RWPE2 (cell line): ENCODE measurements around the gene EDIL3.

Source experiments
- ATAC-seq: fragments of 200-7000 bp; cut with Tn5 transposase; 3 replicates; pipeline ENCODE4 v1.9.1; 2021; ENCODE audit warnings: low read depth
- DNase-seq: peaks from one replicate; pipeline ENCODE4 v3.0.0-alpha.2; 2020; ENCODE audit warnings: low spot score
- H3K27ac ChIP-seq: fragments of 450-650 bp; 2 replicates; pipeline ENCODE4 v1.5.1; 2017; ENCODE audit warnings: mild to moderate bottlenecking; ENCODE audit not compliant: poor library complexity, severe bottlenecking
- H3K27me3 ChIP-seq: fragments of 250-450 bp; sonication (Bioruptor Pico); 2 replicates; pipeline ENCODE4 v1.5.1; 2021; ENCODE audit warnings: mild to moderate bottlenecking, moderate library complexity; ENCODE audit not compliant: insufficient read depth, poor library complexity, severe bottlenecking
- H3K36me3 ChIP-seq: fragments of 250-450 bp; sonication (Bioruptor Pico); 2 replicates; pipeline ENCODE4 v1.5.1; 2020; ENCODE audit warnings: low read depth, mild to moderate bottlenecking, moderate library complexity
- H3K4me1 ChIP-seq: fragments of 250-450 bp; sonication (Bioruptor Pico); 2 replicates; pipeline ENCODE4 v1.5.1; 2021; ENCODE audit warnings: mild to moderate bottlenecking, moderate library complexity; ENCODE audit not compliant: insufficient read depth, poor library complexity, severe bottlenecking
- H3K4me3 ChIP-seq: fragments of 250-450 bp; sonication (Bioruptor Pico); 2 replicates; pipeline ENCODE4 v1.5.1; 2021; ENCODE audit warnings: mild to moderate bottlenecking, moderate library complexity; ENCODE audit not compliant: severe bottlenecking
- H3K9me3 ChIP-seq: fragments of 250-450 bp; sonication (Bioruptor Pico); 2 replicates; pipeline ENCODE4 v1.5.1; 2021; ENCODE audit warnings: mild to moderate bottlenecking, moderate library complexity; ENCODE audit not compliant: severe bottlenecking
- CTCF ChIP-seq: fragments of 450-650 bp; IDR thresholded peaks from one replicate; pipeline ENCODE4 v1.5.1; 2017; ENCODE audit warnings: mild to moderate bottlenecking, moderate library complexity; ENCODE audit not compliant: poor library complexity, severe bottlenecking

EDIL3 gene

GRCh38 chr5:83895860-83896259 is 488.8 kb downstream of the EDIL3 start:
- no peak for TF ChIP-seq CTCF
- H3K4me1 ChIP-seq, result no peaks in the 10 kb centered on the region
- no peaks in the 10 kb centered on the region for H3K36me3 ChIP-seq
- H3K9me3 ChIP-seq, result no peaks in the 10 kb centered on the region
- DNase-seq (no peak), ATAC-seq (peak; percentile 27; the same call in 1 of the 3 replicates)
- H3K27me3 ChIP-seq, result peaks cover 4% of the 10 kb centered on the region
- no peak overlapping the region for H3K4me3 ChIP-seq
- no peak overlapping the region for H3K27ac ChIP-seq

- Histone ChIP-seq H3K36me3 (no peaks in the 10 kb centered on the region), H3K9me3 (no peaks in the 10 kb centered on the region), H3K4me3 (no peak overlapping the region), H3K4me1 (no peaks in the 10 kb centered on the region), H3K27ac (no peak overlapping the region), H3K27me3 (peaks cover 7% of the 10 kb centered on the region)
- TF ChIP-seq CTCF, result no peak
- DNase-seq (no peak), ATAC-seq (no peak)
These were observed 493.4 kb downstream of the EDIL3 start for GRCh38 chr5:83891261-83891660.
